ENCODE results near the gene UBP1.

UBP1 gene

GRCh38 chr3:33441225-33441976 lies 1.2 kb upstream of the UBP1 start:
- H3K4me3 ChIP-seq (replicated peaks; ENCODE audit: low read depth, low read length), result peak overlapping the region; percentile 81
- no peak for DNase-seq (ENCODE audit: low read depth)
- TF ChIP-seq CTCF (IDR thresholded peaks at IDR 0.05; ENCODE audit: low read length, missing control alignments), result no peak

- DNase-seq (ENCODE audit: low read depth), result peak; percentile 39
- TF ChIP-seq CTCF (IDR thresholded peaks at IDR 0.05; ENCODE audit: low read length, missing control alignments), result no peak
Measured at GRCh38 chr3:33439546-33440327, 468 bp downstream of the UBP1 start.

GRCh38 chr3:33438881-33439545 lies 1.2 kb downstream of the UBP1 start:
- TF ChIP-seq CTCF (IDR thresholded peaks at IDR 0.05; ENCODE audit: low read length, missing control alignments), result no peak
- no peak for DNase-seq (ENCODE audit: low read depth)

More at GRCh38 chr3:33439546-33440327, 468 bp downstream of the UBP1 start:
- peak overlapping the region; percentile 88 for H3K4me3 ChIP-seq (replicated peaks; ENCODE audit: low read depth, low read length)

GRCh38 chr3:33438284-33438668 lies 1.9 kb downstream of the UBP1 start:
- peak overlapping the region; percentile 88 for H3K4me3 ChIP-seq (replicated peaks; ENCODE audit: low read depth, low read length)
- no peak for TF ChIP-seq CTCF (IDR thresholded peaks at IDR 0.05; ENCODE audit: low read length, missing control alignments)
- peak; percentile 40 for DNase-seq (ENCODE audit: low read depth)

More at GRCh38 chr3:33438881-33439545, 1.2 kb downstream of the UBP1 start:
- peak overlapping the region; percentile 88 for H3K4me3 ChIP-seq (replicated peaks; ENCODE audit: low read depth, low read length)

- peak; percentile 79 for DNase-seq (ENCODE audit: low read depth)
- no peak for TF ChIP-seq CTCF (IDR thresholded peaks at IDR 0.05; ENCODE audit: low read length, missing control alignments)
- H3K4me3 ChIP-seq (replicated peaks; ENCODE audit: low read depth, low read length), result peak overlapping the region; percentile 88
Measured at GRCh38 chr3:33437556-33438283, 2.5 kb downstream of the UBP1 start.

GRCh38 chr3:33433843-33434242 lies 6.4 kb downstream of the UBP1 start:
- no peak for TF ChIP-seq CTCF (IDR thresholded peaks at IDR 0.05; ENCODE audit: low read length, missing control alignments)
- no peak overlapping the region for H3K4me3 ChIP-seq (replicated peaks; ENCODE audit: low read depth, low read length)
- DNase-seq (ENCODE audit: low read depth), result no peak

Data from fibroblast of pulmonary artery (primary cell).